Activated CD4-positive, alpha-beta T cell treated with anti-CD3 and anti-CD28 coated beads, Interleukin-2, amount 10 ng/mL, durations not matched to agents 24 days and 14 days (primary cell): ENCODE measurements around the gene LRRK1. TPM values are rescaled to one million over a fixed set of nuclear protein-coding genes. Genes with fewer than 3 reads are reported as not detected.

Source experiments
- DNase-seq: peaks from one replicate; pipeline ENCODE4 v3.0.0; 2022
- H3K27ac Mint-ChIP-seq: one replicate; pipeline ENCODE4 v1.8.0; 2022; ENCODE audit warnings: mild to moderate bottlenecking, mixed read lengths
- H3K27me3 Mint-ChIP-seq: one replicate; pipeline ENCODE4 v1.8.0; 2022; ENCODE audit warnings: mixed read lengths
- H3K36me3 Mint-ChIP-seq: one replicate; pipeline ENCODE4 v1.8.0; 2022; ENCODE audit warnings: low read depth, mild to moderate bottlenecking, mixed read lengths
- H3K4me1 Mint-ChIP-seq: one replicate; pipeline ENCODE4 v1.8.0; 2021; ENCODE audit warnings: mixed read lengths
- H3K4me3 Mint-ChIP-seq: one replicate; pipeline ENCODE4 v1.8.0; 2022; ENCODE audit warnings: mild to moderate bottlenecking, moderate library complexity, mixed read lengths
- H3K9me3 Mint-ChIP-seq: one replicate; pipeline ENCODE4 v1.8.0; 2021; ENCODE audit warnings: mixed read lengths
- intact Hi-C: fragments of 100-400 bp; cut with micrococcal nuclease; formaldehyde crosslinking; loops from one replicate; pipeline ENCODE4 v1.15.1; 2023
- total RNA-seq: library from RNA; stranded (reverse); gene quantifications from 2 replicates; pipeline ENCODE4 v1.2.3, GENCODE V29; 2022

The LRRK1 gene
- total RNA-seq, 1 donor from 2014 or later = 2.1 TPM

DNA sequence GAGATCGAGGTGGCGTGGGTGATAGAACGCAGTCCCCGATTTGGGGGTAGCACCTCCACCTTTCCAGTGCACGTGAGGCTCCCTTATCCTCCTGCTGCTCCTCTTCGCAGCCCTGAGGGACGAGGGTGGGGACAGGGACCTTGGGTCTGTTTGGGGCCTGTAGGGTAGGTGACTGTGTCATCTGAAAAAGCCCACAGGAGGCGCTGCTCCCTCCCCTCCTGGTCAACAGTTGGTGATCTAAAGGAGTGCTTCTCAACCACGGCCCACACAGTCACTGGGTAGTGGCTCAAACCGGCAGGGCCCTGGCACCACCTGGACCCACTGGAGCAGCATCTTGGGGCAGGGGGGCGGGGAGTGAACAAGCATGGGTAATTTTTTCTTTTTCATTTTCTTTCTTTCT is 7.1 kb downstream of the LRRK1 start:
- H3K9me3 Mint-ChIP-seq = no peaks in the 10 kb centered on the region
- DNase-seq = no peak
- H3K4me3 Mint-ChIP-seq = no peak overlapping the region
- intact Hi-C loops = no loop called here
- H3K27ac Mint-ChIP-seq = no peak overlapping the region
- H3K4me1 Mint-ChIP-seq = peaks cover 10% of the 10 kb centered on the region
- H3K36me3 Mint-ChIP-seq = no peaks in the 10 kb centered on the region
- peaks cover 24% of the 10 kb centered on the region for H3K27me3 Mint-ChIP-seq

- Mint-ChIP-seq H3K4me1 (peaks cover 5% of the 10 kb centered on the region), H3K4me3 (no peak overlapping the region), H3K9me3 (no peaks in the 10 kb centered on the region), H3K27me3 (peaks cover 17% of the 10 kb centered on the region), H3K27ac (no peak overlapping the region), H3K36me3 (no peaks in the 10 kb centered on the region)
- intact Hi-C loops = no loop called here
- DNase-seq = no peak
These were observed 8.0 kb downstream of the LRRK1 start for GRCh38 chr15:100926971-100927756.

- H3K27me3 Mint-ChIP-seq = peaks cover 17% of the 10 kb centered on the region
- H3K4me1 Mint-ChIP-seq = no peaks in the 10 kb centered on the region
- intact Hi-C loops = no loop called here
- DNase-seq = no peak
- H3K36me3 Mint-ChIP-seq = no peaks in the 10 kb centered on the region
- no peaks in the 10 kb centered on the region for H3K9me3 Mint-ChIP-seq
- H3K4me3 Mint-ChIP-seq = no peak overlapping the region
- no peak overlapping the region for H3K27ac Mint-ChIP-seq
These were observed 9.6 kb downstream of the LRRK1 start for GRCh38 chr15:100928632-100929280.

GRCh38 chr15:100929641-100930042 is 10.5 kb downstream of the LRRK1 start:
- Mint-ChIP-seq H3K27ac (no peak overlapping the region), H3K4me3 (no peak overlapping the region), H3K27me3 (peaks cover 13% of the 10 kb centered on the region), H3K9me3 (no peaks in the 10 kb centered on the region), H3K36me3 (no peaks in the 10 kb centered on the region), H3K4me1 (no peaks in the 10 kb centered on the region)
- intact Hi-C loops = no loop called here
- no peak for DNase-seq

DNA sequence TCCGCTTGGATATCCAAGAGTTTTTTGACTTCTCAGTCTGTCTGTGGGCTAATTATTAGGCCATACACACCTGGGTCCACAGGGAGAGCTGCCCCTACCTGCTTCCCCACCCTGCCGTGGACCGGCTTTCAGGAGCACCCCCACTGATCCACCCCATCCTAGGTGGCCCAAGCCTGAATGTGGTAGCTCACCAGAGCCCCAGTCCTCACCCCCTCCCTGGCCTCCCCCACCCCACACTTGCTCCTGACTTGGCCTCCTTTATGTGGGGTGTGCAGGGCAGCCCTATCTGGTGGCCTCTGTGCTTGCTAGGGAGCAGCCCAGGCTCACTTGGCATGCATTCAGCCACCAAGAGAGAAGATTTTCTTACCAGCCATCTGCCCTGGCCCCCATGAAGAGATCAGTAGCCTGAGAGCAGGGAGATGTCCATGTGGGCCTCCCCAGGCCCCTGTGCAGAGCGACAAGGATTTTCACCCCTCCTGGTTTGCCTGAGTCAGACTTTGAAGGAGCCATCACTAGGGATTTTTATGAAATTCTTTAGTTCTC is 11.2 kb downstream of the LRRK1 start:
- no peak overlapping the region for H3K4me3 Mint-ChIP-seq
- intact Hi-C loops = no loop called here
- no peak overlapping the region for H3K27ac Mint-ChIP-seq

DNA sequence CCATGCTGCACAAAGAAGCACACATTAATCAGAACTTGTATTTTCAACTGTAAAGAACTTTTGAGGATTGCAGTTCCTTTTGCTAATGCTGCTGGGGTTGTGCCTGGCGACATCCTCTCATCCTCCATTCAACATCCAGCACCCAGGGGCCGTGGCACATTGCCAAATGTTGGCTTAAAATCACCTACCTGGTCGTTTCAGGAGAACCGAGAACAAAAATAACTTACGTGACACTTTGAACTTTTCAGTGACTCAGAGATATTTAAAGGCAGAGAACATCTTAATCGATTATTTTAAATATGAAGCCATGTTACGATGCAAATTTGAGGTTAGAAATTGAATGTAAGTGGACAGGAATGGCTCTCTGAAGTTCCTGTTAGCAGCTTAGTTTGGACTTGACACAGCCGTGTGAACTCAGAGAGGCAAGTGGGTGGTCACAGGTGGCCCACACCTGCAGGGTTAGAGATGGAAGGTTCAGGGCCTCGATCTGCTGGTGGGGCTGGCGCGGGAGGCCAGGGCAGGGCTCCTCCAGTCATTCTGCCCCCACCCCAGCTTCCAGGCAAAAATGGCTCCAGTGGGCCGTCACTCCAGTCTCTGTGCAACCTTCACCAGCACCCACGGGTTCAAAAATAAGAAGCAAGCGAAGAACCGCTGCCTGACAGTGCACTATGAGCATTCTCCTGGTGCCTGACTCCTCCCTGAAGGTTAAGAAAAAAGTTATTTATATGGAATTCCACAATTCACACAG is 12.2 kb downstream of the LRRK1 start:
- Mint-ChIP-seq H3K27ac (no peak overlapping the region), H3K4me1 (no peaks in the 10 kb centered on the region), H3K4me3 (no peak overlapping the region), H3K36me3 (no peaks in the 10 kb centered on the region), H3K9me3 (no peaks in the 10 kb centered on the region), H3K27me3 (peaks cover 9% of the 10 kb centered on the region)
- intact Hi-C loops = no loop called here
- DNase-seq = no peak

More for the DNA sequence above, 11.2 kb downstream of the LRRK1 start:
- Mint-ChIP-seq H3K9me3 (no peaks in the 10 kb centered on the region), H3K4me1 (no peaks in the 10 kb centered on the region), H3K27me3 (peaks cover 12% of the 10 kb centered on the region), H3K36me3 (no peaks in the 10 kb centered on the region)
- no peak for DNase-seq

DNA sequence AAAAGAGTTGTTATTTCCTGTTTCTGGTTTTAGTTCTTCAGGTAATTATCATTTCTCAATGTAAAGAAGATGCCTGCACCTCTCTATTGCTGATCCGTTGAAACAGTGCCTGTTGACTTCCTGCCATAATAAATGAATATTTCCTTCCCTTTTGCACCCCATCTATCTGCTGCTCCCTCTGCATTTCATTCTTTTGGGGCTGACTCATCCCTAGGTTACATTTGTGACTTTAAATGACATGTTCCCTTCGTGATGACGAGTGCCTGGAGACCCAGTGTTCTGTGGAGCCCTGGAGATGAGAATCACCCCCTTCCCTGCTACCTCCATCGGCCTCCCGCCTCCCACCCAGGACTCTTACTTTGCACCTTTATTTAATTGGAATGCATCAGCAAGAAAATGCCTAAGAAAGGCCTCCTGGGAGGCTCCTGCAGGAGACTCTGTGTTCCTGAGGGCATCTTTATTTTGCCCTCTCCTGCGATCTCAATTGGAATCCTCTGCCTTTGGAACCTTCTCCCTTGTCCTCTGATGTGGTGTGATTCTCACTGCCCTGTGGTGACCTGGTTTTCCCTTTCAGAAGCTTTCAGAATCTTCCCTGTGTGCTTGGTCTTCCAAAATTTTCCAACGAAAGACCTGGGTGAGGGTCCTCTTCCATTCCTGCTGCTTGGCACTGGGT is 13.7 kb downstream of the LRRK1 start:
- Mint-ChIP-seq H3K9me3 (no peaks in the 10 kb centered on the region), H3K27ac (no peak overlapping the region)

DNA sequence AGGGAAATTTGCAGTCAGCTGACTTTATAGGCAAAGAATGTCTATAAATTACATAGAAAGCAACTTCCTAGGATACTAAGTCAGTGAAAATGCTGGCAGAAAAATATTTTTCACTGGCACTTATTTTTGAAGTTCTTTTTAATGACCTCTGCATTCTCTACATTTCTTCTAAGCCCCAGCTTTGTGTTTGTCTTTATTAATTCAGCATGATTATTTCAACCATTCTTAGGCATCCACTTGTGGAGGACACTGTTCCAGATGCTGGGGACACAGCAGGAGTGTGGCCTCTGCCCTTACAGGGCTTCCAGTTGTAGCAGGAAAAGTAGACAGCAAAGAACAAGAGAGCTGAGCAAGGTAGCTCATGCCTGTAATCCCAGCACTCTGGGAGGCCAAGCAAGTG is 15.0 kb downstream of the LRRK1 start:
- intact Hi-C loops = no loop called here
- H3K36me3 Mint-ChIP-seq = no peaks in the 10 kb centered on the region
- no peak for DNase-seq
- no peak overlapping the region for H3K4me3 Mint-ChIP-seq
- no peak overlapping the region for H3K27ac Mint-ChIP-seq
- no peaks in the 10 kb centered on the region for H3K9me3 Mint-ChIP-seq
- no peaks in the 10 kb centered on the region for H3K4me1 Mint-ChIP-seq
- peaks cover 9% of the 10 kb centered on the region for H3K27me3 Mint-ChIP-seq

More for the DNA sequence above, 13.7 kb downstream of the LRRK1 start:
- DNase-seq = peak; percentile 32
- intact Hi-C loops = no loop called here
- Mint-ChIP-seq H3K4me1 (no peaks in the 10 kb centered on the region), H3K4me3 (no peak overlapping the region), H3K27me3 (peaks cover 9% of the 10 kb centered on the region), H3K36me3 (no peaks in the 10 kb centered on the region)

GRCh38 chr15:100934726-100935125 is 15.6 kb downstream of the LRRK1 start:
- no peaks in the 10 kb centered on the region for H3K4me1 Mint-ChIP-seq
- no peak overlapping the region for H3K4me3 Mint-ChIP-seq
- DNase-seq = no peak
- no peaks in the 10 kb centered on the region for H3K9me3 Mint-ChIP-seq
- no peaks in the 10 kb centered on the region for H3K36me3 Mint-ChIP-seq
- peaks cover 9% of the 10 kb centered on the region for H3K27me3 Mint-ChIP-seq
- intact Hi-C loops = no loop called here
- H3K27ac Mint-ChIP-seq = no peak overlapping the region

- H3K9me3 Mint-ChIP-seq = no peaks in the 10 kb centered on the region
- H3K4me3 Mint-ChIP-seq = no peak overlapping the region
- peaks cover 6% of the 10 kb centered on the region for H3K27me3 Mint-ChIP-seq
- H3K4me1 Mint-ChIP-seq = no peaks in the 10 kb centered on the region
- intact Hi-C loops = no loop called here
- no peak for DNase-seq
- no peaks in the 10 kb centered on the region for H3K36me3 Mint-ChIP-seq
- no peak overlapping the region for H3K27ac Mint-ChIP-seq
These were observed 18.0 kb downstream of the LRRK1 start for GRCh38 chr15:100937171-100937570.

DNA sequence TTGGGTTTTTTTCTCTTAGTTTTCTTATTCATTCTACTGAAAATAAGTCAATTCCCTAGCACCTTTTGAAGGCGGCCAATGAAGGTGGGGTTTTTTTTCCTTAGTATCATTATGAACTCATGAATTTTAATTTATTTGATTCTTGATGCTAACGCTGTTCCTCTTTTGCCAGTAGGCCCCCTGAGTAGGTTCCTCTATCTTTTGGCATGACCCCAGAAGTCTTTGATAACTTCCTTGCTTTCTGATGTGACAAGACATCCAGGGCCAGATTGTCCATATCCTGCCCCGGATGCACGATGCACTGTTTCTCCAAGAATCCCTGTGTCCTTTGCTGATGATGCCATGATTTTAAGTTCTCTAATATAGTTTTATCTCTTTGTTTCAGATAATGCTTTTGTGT is 20.6 kb downstream of the LRRK1 start:
- H3K9me3 Mint-ChIP-seq = no peaks in the 10 kb centered on the region
- no peak overlapping the region for H3K4me3 Mint-ChIP-seq
- no peaks in the 10 kb centered on the region for H3K4me1 Mint-ChIP-seq
- intact Hi-C loops = no loop called here
- no peak overlapping the region for H3K27ac Mint-ChIP-seq
- DNase-seq = no peak
- H3K27me3 Mint-ChIP-seq = no peaks in the 10 kb centered on the region
- no peaks in the 10 kb centered on the region for H3K36me3 Mint-ChIP-seq

DNA sequence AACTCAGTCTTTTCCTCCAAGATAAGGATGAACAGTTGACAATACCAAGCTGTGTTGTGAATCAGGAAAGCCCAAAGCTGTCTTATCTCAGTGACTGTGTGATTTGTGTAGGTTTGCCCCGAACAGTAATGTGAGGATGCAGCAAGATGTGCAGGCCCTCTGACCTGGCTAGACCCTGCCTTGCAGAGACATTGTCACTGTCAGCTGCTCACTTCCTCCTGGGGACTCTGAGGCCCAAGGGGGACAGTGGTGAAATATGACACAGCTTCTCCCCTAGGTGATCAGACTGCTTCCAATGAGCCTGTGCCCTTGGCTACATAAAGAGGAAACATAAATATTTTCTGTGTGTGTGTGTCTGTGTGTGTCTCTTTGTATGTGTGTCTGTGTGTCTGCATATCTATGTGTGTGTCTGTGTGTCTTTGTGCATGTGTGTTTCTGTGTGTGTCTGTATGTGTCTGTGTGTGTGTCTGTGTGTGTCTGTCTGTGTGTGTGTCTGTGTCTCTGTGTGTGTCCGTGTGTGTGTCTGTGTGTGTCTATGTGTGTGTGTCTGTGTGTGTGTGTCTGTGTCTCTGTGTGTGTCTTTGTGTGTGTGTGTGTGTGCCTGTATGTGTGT is 21.7 kb downstream of the LRRK1 start:
- H3K4me3 Mint-ChIP-seq = no peak overlapping the region
- H3K36me3 Mint-ChIP-seq = no peaks in the 10 kb centered on the region
- H3K4me1 Mint-ChIP-seq = no peaks in the 10 kb centered on the region
- H3K27ac Mint-ChIP-seq = no peak overlapping the region
- DNase-seq = no peak
- no peaks in the 10 kb centered on the region for H3K9me3 Mint-ChIP-seq
- H3K27me3 Mint-ChIP-seq = no peaks in the 10 kb centered on the region
- intact Hi-C loops = no loop called here

- Mint-ChIP-seq H3K36me3 (no peaks in the 10 kb centered on the region), H3K27ac (no peak overlapping the region), H3K4me1 (no peaks in the 10 kb centered on the region), H3K27me3 (no peaks in the 10 kb centered on the region), H3K4me3 (no peak overlapping the region), H3K9me3 (no peaks in the 10 kb centered on the region)
- intact Hi-C loops = no loop called here
- no peak for DNase-seq
These were observed 22.4 kb downstream of the LRRK1 start for GRCh38 chr15:100941536-100941935.
